IMR-90 (cell line): ENCODE data around the gene GIPC3. TPM values are rescaled to one million over a fixed set of nuclear protein-coding genes. Genes with fewer than 3 reads are reported as not detected.

Experiments used
- ATAC-seq: fragments of 200-7000 bp; cut with Tn5 transposase; 2 replicates; pipeline ENCODE4 v1.9.1; 2020; ENCODE audit warnings: low read depth, mild to moderate bottlenecking, moderate library complexity
- BruUV-seq: library from RNA; stranded (reverse); fragments of 400-500 nt; replicated peaks from 2 replicates; lab custom pipeline; 2021; lab: Mats Ljungman, UMichigan
- CTCF ChIA-PET: fragments of 300-600 bp; formaldehyde crosslinking; extraction: SDS; loops from one replicate; lab custom pipeline; 2021; ENCODE audit warnings: antibody characterized with exemption; lab: Yijun Ruan, JAX
- POLR2A ChIA-PET: fragments of 300-600 bp; sonication (Branson Sonifier 250); formaldehyde crosslinking; loops from one replicate; lab custom pipeline; 2022; ENCODE audit warnings: antibody characterized with exemption; ENCODE audit not compliant: unreplicated experiment; lab: Charles Lee
- DNase-seq: peaks from one replicate; pipeline ENCODE4 v3.0.0; 2013
- H2AFZ ChIP-seq: replicated peaks from 2 replicates; pipeline ENCODE3; 2013; ENCODE audit warnings: low read length, mild to moderate bottlenecking; ENCODE audit not compliant: poor library complexity
- H2AK5ac ChIP-seq: 2 replicates; pipeline ENCODE4 v1.6.1; 2013; ENCODE audit warnings: low read depth, low read length, inconsistent platforms
- H2AK9ac ChIP-seq: replicated peaks from 2 replicates; pipeline ENCODE3; 2013; ENCODE audit warnings: mild to moderate bottlenecking, low read depth, low read length, moderate library complexity; ENCODE audit not compliant: poor library complexity
- H2BK120ac ChIP-seq: 2 replicates; pipeline ENCODE4 v1.6.1; 2013; ENCODE audit warnings: low read depth, low read length, inconsistent platforms
- H2BK15ac ChIP-seq: 3 replicates; pipeline ENCODE4 v1.6.1; 2013; ENCODE audit warnings: low read depth, low read length, inconsistent platforms
- H2BK20ac ChIP-seq: 2 replicates; pipeline ENCODE4 v1.6.1; 2013; ENCODE audit warnings: low read depth, mild to moderate bottlenecking, inconsistent platforms, low read length, moderate library complexity
- H2BK5ac ChIP-seq: 2 replicates; pipeline ENCODE4 v1.6.1; 2013; ENCODE audit warnings: mild to moderate bottlenecking, low read depth, low read length, inconsistent platforms; ENCODE audit not compliant: poor library complexity, severe bottlenecking
- H3K14ac ChIP-seq: replicated peaks from 2 replicates; pipeline ENCODE4 v1.6.1; 2013; ENCODE audit warnings: low read depth, low read length, inconsistent platforms
- H3K18ac ChIP-seq: 2 replicates; pipeline ENCODE4 v1.6.1; 2013; ENCODE audit warnings: low read depth, low read length, control low read depth
- H3K23ac ChIP-seq: 2 replicates; pipeline ENCODE4 v1.6.1; 2013; ENCODE audit warnings: low read depth, low read length, inconsistent platforms
- H3K27ac ChIP-seq: 2 replicates; pipeline ENCODE4 v1.5.1; 2013; ENCODE audit warnings: mild to moderate bottlenecking, control low read depth, low read length; ENCODE audit not compliant: insufficient read depth
- H3K27me3 ChIP-seq: 2 replicates; pipeline ENCODE4 v1.6.1; 2013; ENCODE audit warnings: low read length; ENCODE audit not compliant: control insufficient read depth, insufficient read depth
- H3K36me3 ChIP-seq: 2 replicates; pipeline ENCODE4 v1.6.1; 2013; ENCODE audit warnings: low read length, mixed read lengths; ENCODE audit not compliant: control insufficient read depth, insufficient read depth
- H3K4ac ChIP-seq: 2 replicates; pipeline ENCODE4 v1.6.1; 2013; ENCODE audit warnings: low read depth, low read length, inconsistent platforms
- H3K4me1 ChIP-seq: 2 replicates; pipeline ENCODE4 v1.6.1; 2013; ENCODE audit warnings: low read length, mixed read lengths; ENCODE audit not compliant: control insufficient read depth, insufficient read depth
- H3K4me2 ChIP-seq: 2 replicates; pipeline ENCODE4 v1.6.1; 2013; ENCODE audit warnings: low read depth, mild to moderate bottlenecking, control low read depth, low read length, moderate library complexity
- H3K4me3 ChIP-seq: 2 replicates; pipeline ENCODE4 v1.5.1; 2013; ENCODE audit warnings: low read depth, mild to moderate bottlenecking, control low read depth, low read length, moderate library complexity; ENCODE audit not compliant: insufficient read depth
- H3K56ac ChIP-seq: 2 replicates; pipeline ENCODE4 v1.6.1; 2013; ENCODE audit warnings: low read length, inconsistent platforms; ENCODE audit not compliant: insufficient read depth; ENCODE audit errors: extremely low read depth
- H3K79me1 ChIP-seq, 2 experiments: 2 replicates each; pipeline ENCODE4 v1.6.1; 2013; ENCODE audit warnings: low read length in 2 of 2, inconsistent platforms in 1 of 2, low read depth in 1 of 2
- H3K9ac ChIP-seq: 2 replicates; pipeline ENCODE4 v1.6.1; 2013; ENCODE audit warnings: low read depth, low read length, control low read depth
- H3K9me1 ChIP-seq: 2 replicates; pipeline ENCODE4 v1.6.1; 2013; ENCODE audit warnings: low read length, inconsistent platforms; ENCODE audit not compliant: insufficient read depth
- H3K9me3 ChIP-seq: 2 replicates; pipeline ENCODE4 v1.6.1; 2013; ENCODE audit warnings: low read length; ENCODE audit not compliant: control insufficient read depth, insufficient read depth
- H4K20me1 ChIP-seq: 2 replicates; pipeline ENCODE4 v1.6.1; 2013; ENCODE audit warnings: low read length, inconsistent platforms; ENCODE audit not compliant: insufficient read depth
- H4K5ac ChIP-seq: 2 replicates; pipeline ENCODE4 v1.6.1; 2013; ENCODE audit warnings: mild to moderate bottlenecking, low read depth, low read length, control low read depth
- H4K8ac ChIP-seq, 2 experiments: 2 replicates each; pipeline ENCODE4 v1.6.1; 2013; ENCODE audit warnings: low read depth in 2 of 2, low read length in 2 of 2, control low read depth in 1 of 2, inconsistent platforms in 1 of 2
- H4K91ac ChIP-seq: 2 replicates; pipeline ENCODE4 v1.6.1; 2013; ENCODE audit warnings: low read depth, low read length, inconsistent platforms; ENCODE audit not compliant: insufficient read depth
- BHLHE40 ChIP-seq: fragments of 150-350 bp; IDR thresholded peaks from 2 replicates; pipeline ENCODE4 v1.6.1; 2016; ENCODE audit warnings: mild to moderate bottlenecking, low read depth, low read length
- CEBPB ChIP-seq: IDR thresholded peaks from 2 replicates; pipeline ENCODE4 v1.6.1; 2012; ENCODE audit warnings: low read depth, low read length, improper control_type of control experiment
- CHD1 ChIP-seq: IDR thresholded peaks from 2 replicates; pipeline ENCODE4 v1.6.1; 2012; ENCODE audit warnings: low read depth, low read length, improper control_type of control experiment
- MAFK ChIP-seq: IDR thresholded peaks from 2 replicates; pipeline ENCODE4 v1.6.1; 2012; ENCODE audit warnings: low read depth, low read length, improper control_type of control experiment
- MAZ ChIP-seq: IDR thresholded peaks from 2 replicates; pipeline ENCODE4 v1.6.1; 2012; ENCODE audit warnings: low read depth, mild to moderate bottlenecking, low read length, improper control_type of control experiment, moderate library complexity, borderline replicate concordance
- MXI1 ChIP-seq: IDR thresholded peaks from 2 replicates; pipeline ENCODE4 v1.6.1; 2012; ENCODE audit warnings: low read depth, mild to moderate bottlenecking, low read length, moderate library complexity, borderline replicate concordance
- NFE2L2 ChIP-seq: fragments of 150-350 bp; IDR thresholded peaks from 2 replicates; pipeline ENCODE4 v1.6.1; 2016; ENCODE audit warnings: low read depth, mild to moderate bottlenecking, low read length
- RAD21 ChIP-seq: IDR thresholded peaks from 2 replicates; pipeline ENCODE4 v1.6.1; 2012; ENCODE audit warnings: low read length, improper control_type of control experiment
- RCOR1 ChIP-seq: IDR thresholded peaks from 2 replicates; pipeline ENCODE4 v1.6.1; 2012; ENCODE audit warnings: mild to moderate bottlenecking, low read length, improper control_type of control experiment; ENCODE audit not compliant: insufficient replicate concordance
- RFX5 ChIP-seq: IDR thresholded peaks from 2 replicates; pipeline ENCODE4 v1.8.0; 2012; ENCODE audit warnings: low read depth, mild to moderate bottlenecking, low read length, moderate library complexity
- SMC3 ChIP-seq: fragments of 150-350 bp; IDR thresholded peaks from 2 replicates; pipeline ENCODE4 v1.6.1; 2016; ENCODE audit warnings: low read depth, mild to moderate bottlenecking, antibody characterized with exemption, low read length, moderate library complexity
- USF2 ChIP-seq: fragments of 150-350 bp; IDR thresholded peaks from 2 replicates; pipeline ENCODE4 v1.6.1; 2017; ENCODE audit warnings: mild to moderate bottlenecking, antibody characterized with exemption, low read length, low read depth
- WGBS, 2 experiments: methylation state at CpG; one replicate each; pipeline versions ENCODE4 v1.1.5 to v1.1.7; 2013; ENCODE audit warnings: missing lambda C conversion rate in 2 of 2; ENCODE audit not compliant: insufficient read length in 1 of 2; ENCODE audit errors: extremely low coverage in 2 of 2; 5-methylcytosine and 5-hydroxymethylcytosine counted together
- dilution Hi-C: fragments of 300-500 bp; cut with HindIII; formaldehyde crosslinking; loops from one replicate; pipeline ENCODE4 v1.14.3; 2018; ENCODE audit warnings: low sequenced_read_pairs; ENCODE audit not compliant: unreplicated experiment
- in situ Hi-C: fragments of 300-500 bp; cut with MboI; formaldehyde crosslinking; loops from 3 replicates; pipeline ENCODE4 v1.14.3; 2019; ENCODE audit warnings: low sequenced_read_pairs, inconsistent platforms, mixed read lengths
- intact Hi-C: fragments of 100-400 bp; cut with micrococcal nuclease; formaldehyde crosslinking; loops from 2 replicates; pipeline ENCODE4 v1.10.0; 2022
- polyA plus RNA-seq, 3 experiments: library from polyadenylated mRNA; depleted of rRNA; stranded (reverse); fragments of >200 nt; gene quantifications; 2 replicates each; pipeline ENCODE4 v1.2.3, GENCODE V29; 2012; ENCODE audit warnings: low replicate concordance in 1 of 3
- total RNA-seq: library from RNA; depleted of rRNA; stranded (reverse); fragments of >200 nt; gene quantifications from 2 replicates; pipeline ENCODE4 v1.2.3, GENCODE V29; 2012
- TF ChIP-seq, protein P1 (sequence below): conservative IDR thresholded peaks from 2 replicates; pipeline ENCODE4 v1.5.1; 2012; ENCODE audit warnings: mild to moderate bottlenecking, low read depth, low read length, improper control_type of control experiment

The GIPC3 gene
- total and polyA plus RNA-seq, 2 of the 4 experiments (the other 2 are of a cell fraction) = under 0.01 to 0.36 TPM

DNA sequence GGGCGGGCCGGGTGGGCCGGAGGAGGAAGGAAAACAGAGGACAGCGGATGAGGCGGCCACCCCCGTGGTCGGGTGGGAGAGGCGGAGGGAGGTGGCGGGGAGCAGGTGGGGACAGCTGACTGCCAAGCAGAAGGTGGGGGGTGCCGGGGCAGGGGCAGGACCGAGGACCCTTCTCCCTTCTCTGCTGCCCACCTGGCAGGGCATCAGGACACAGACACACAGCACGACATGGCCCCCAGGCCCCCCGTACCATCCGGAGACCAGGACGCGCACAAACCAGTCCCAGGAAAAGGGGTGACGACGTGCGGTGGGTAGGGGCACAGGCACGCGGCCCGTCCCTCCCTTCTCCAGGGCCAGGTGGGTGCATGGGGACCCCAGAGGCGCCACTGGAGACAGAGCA is 52.3 kb downstream of the GIPC3 start:
- no peak overlapping the region for H3K56ac ChIP-seq
- 96% methylated on average over 9 of the region's 23 CpGs; no CpG with 5 or more reads in 1 of the 2 experiments for WGBS, 2 experiments
- ChIA-PET CTCF (no interaction called here), POLR2A (no interaction called here)
- no peaks in the 10 kb centered on the region for H3K27me3 ChIP-seq
- DNase-seq = no peak
- no peak overlapping the region for H2BK20ac ChIP-seq
- TF ChIP-seq SMC3 = no peak
- TF ChIP-seq, protein P1, sequence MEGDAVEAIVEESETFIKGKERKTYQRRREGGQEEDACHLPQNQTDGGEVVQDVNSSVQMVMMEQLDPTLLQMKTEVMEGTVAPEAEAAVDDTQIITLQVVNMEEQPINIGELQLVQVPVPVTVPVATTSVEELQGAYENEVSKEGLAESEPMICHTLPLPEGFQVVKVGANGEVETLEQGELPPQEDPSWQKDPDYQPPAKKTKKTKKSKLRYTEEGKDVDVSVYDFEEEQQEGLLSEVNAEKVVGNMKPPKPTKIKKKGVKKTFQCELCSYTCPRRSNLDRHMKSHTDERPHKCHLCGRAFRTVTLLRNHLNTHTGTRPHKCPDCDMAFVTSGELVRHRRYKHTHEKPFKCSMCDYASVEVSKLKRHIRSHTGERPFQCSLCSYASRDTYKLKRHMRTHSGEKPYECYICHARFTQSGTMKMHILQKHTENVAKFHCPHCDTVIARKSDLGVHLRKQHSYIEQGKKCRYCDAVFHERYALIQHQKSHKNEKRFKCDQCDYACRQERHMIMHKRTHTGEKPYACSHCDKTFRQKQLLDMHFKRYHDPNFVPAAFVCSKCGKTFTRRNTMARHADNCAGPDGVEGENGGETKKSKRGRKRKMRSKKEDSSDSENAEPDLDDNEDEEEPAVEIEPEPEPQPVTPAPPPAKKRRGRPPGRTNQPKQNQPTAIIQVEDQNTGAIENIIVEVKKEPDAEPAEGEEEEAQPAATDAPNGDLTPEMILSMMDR = no peak
- no peak for TF ChIP-seq RCOR1
- TF ChIP-seq MAZ = no peak
- no peak for TF ChIP-seq CEBPB
- TF ChIP-seq MXI1 = no peak
- TF ChIP-seq CHD1 = no peak
- no peak for TF ChIP-seq NFE2L2
- no peak for TF ChIP-seq USF2
- no peak for TF ChIP-seq BHLHE40
- no peak for TF ChIP-seq RFX5
- no peak for TF ChIP-seq MAFK
- TF ChIP-seq RAD21 = no peak
- H2AK5ac ChIP-seq = no peak overlapping the region
- no peak overlapping the region for H2AFZ ChIP-seq
- H3K4ac ChIP-seq = no peak overlapping the region
- in situ Hi-C loops (no loop called here), intact Hi-C loops (no loop called here), dilution Hi-C loops (no loop called here)
- no peak overlapping the region for H3K18ac ChIP-seq
- H4K91ac ChIP-seq = no peak overlapping the region
- no peak overlapping the region for H2BK15ac ChIP-seq
- H3K27ac ChIP-seq = no peak overlapping the region
- no peak overlapping the region for H4K5ac ChIP-seq
- H4K8ac ChIP-seq = no peak overlapping the region
- no peaks in the 10 kb centered on the region for H3K9me3 ChIP-seq
- H3K9ac ChIP-seq = no peak overlapping the region
- no peak overlapping the region for H3K4me3 ChIP-seq
- no peaks in the 10 kb centered on the region for H3K9me1 ChIP-seq
- H2BK5ac ChIP-seq = no peak overlapping the region
- no peak for ATAC-seq
- no TSS peak for BruUV-seq
- no peak overlapping the region for H3K23ac ChIP-seq
- no peaks in the 10 kb centered on the region; a peak in 1 of 4 replicates for H3K79me1 ChIP-seq
- no peak overlapping the region for H3K4me2 ChIP-seq
- H2BK120ac ChIP-seq = no peak overlapping the region
- peaks cover 35% of the 10 kb centered on the region for H3K36me3 ChIP-seq
- no peaks in the 10 kb centered on the region for H3K4me1 ChIP-seq
- no peak overlapping the region for H3K14ac ChIP-seq
- H2AK9ac ChIP-seq = peak overlapping the region; percentile 42
- no peaks in the 10 kb centered on the region; the same call in 1 of the 2 replicates for H4K20me1 ChIP-seq
